Esophagus squamous epithelium (tissue), 5 donors: Measurements from ENCODE around the gene TANGO6. TPM values are rescaled to one million over a fixed set of nuclear protein-coding genes. Genes with fewer than 3 reads are reported as not detected.

Experiments used
- DNase-seq: peaks from one replicate; lab custom pipeline; 2025; lab: John Stamatoyannopoulos, UW
- H3K27ac ChIP-seq, 4 donors: fragments of 200-600 bp; sonication (generic); one replicate each; pipeline ENCODE4 v1.5.1; 2016 to 2019; ENCODE audit warnings: mild to moderate bottlenecking in 1 of 4
- H3K27me3 ChIP-seq, 4 donors: fragments of 200-600 bp; sonication (generic); 1 replicate in 3 of 4; 2 replicates in 1 of 4; pipeline versions ENCODE4 v1.5.1 to v1.6.0; 2017 to 2021; ENCODE audit warnings: antibody characterized with exemption in 1 of 4
- H3K36me3 ChIP-seq, 3 donors: fragments of 200-600 bp; sonication (generic); one replicate each; pipeline ENCODE4 v1.5.1; 2016 to 2019
- H3K4me1 ChIP-seq, 3 donors: fragments of 200-600 bp; sonication (generic); one replicate each; pipeline ENCODE4 v1.5.1; 2017 to 2019
- H3K4me3 ChIP-seq, 4 donors: fragments of 200-600 bp; sonication (generic); 1 replicate in 3 of 4; 2 replicates in 1 of 4; pipeline ENCODE4 v1.5.1; 2016 to 2019; ENCODE audit warnings: mild to moderate bottlenecking in 2 of 4, moderate library complexity in 1 of 4
- H3K9me3 ChIP-seq, 3 donors: fragments of 200-600 bp; sonication (generic); one replicate each; pipeline ENCODE4 v1.5.1; 2016 to 2019
- CTCF ChIP-seq, 6 experiments: fragments of 450-650 bp in 4 of 6; fragments of 200-600 bp in 2 of 6; sonication (generic) in 2 of 6; IDR thresholded peaks; one replicate each; pipeline ENCODE4 v1.5.1; 2016 to 2019; ENCODE audit warnings: antibody characterized with exemption in 6 of 6, mild to moderate bottlenecking in 4 of 6, moderate library complexity in 4 of 6
- POLR2A ChIP-seq, 4 donors: fragments of 450-650 bp; IDR thresholded peaks; one replicate each; pipeline ENCODE4 v1.6.1; 2017; ENCODE audit warnings: antibody characterized with exemption in 4 of 4, mild to moderate bottlenecking in 4 of 4, moderate library complexity in 3 of 4
- WGBS, 2 donors: methylation state at CpG; one replicate each; pipeline ENCODE4 v1.1.5; 2018; 5-methylcytosine and 5-hydroxymethylcytosine counted together
- intact Hi-C: fragments of 100-400 bp; cut with DNase I; formaldehyde crosslinking; loops from one replicate; pipeline ENCODE4 v1.15.0; 2022
- small RNA-seq, 4 donors: library from RNA; depleted of rRNA; stranded (forward); fragments of <200 nt; gene quantifications; one replicate each; pipeline ENCODE3, GENCODE V24; 2016
- total RNA-seq, 4 donors: library from RNA; depleted of rRNA; stranded (reverse); fragments of >200 nt; gene quantifications; one replicate each; pipeline ENCODE4 v1.1.0, GENCODE V29; 2016
- donor health status: DM: yes; HTN: yes; CAD: no.

The TANGO6 gene
- total RNA-seq, 4 donors from 2014 or later: 5.5 to 15.8 (median 10.1) TPM

GRCh38 chr16:69133373-69133954 is 290.1 kb downstream of the TANGO6 start:
- no peaks in the 10 kb centered on the region for H3K27me3 ChIP-seq
- no peak for DNase-seq
- peaks cover 0 to 34% (median 0%) of the 10 kb centered on the region in 3 donors for H3K36me3 ChIP-seq
- peak overlapping the region; percentile 95 to 100 (median 96) for H3K4me3 ChIP-seq
- no peaks in the 10 kb centered on the region for H3K9me3 ChIP-seq
- intact Hi-C loops: no loop called here
- TF ChIP-seq CTCF (IDR thresholded peaks at IDR 0.05): no peak
- TF ChIP-seq POLR2A (IDR thresholded peaks at IDR 0.05): no peak
- H3K27ac ChIP-seq: peak overlapping the region in 2 of 4 donors; percentile 98 to 99
- 7 to 22% methylated on average over 5 of the region's 5 CpGs for WGBS, 2 donors
- H3K4me1 ChIP-seq: peaks cover 15 to 58% (median 20%) of the 10 kb centered on the region in 3 donors

Small RNA genes lying within 50 kb of the gene (small RNA-seq; reads per million reads assigned to genes)
- gene RF00019: 0 reads per million in 4 donors
- 0 reads per million in 4 donors for gene RF00066
- 0 reads per million in 4 donors for gene RNU6-898P

Other genes starting within 250 kb of the TANGO6 start
- gene CDH3, start 198.2 kb upstream of the TANGO6 start, total RNA-seq: 100 to 1,000 TPM in 2 of 4 donors, 10 to 100 TPM in 2; 36.8 to 192 (median 95.0) TPM
- gene CDH1, start 106.2 kb upstream of the TANGO6 start, total RNA-seq: 100 to 1,000 TPM in 3 of 4 donors, 10 to 100 TPM in 1; 72.7 to 302 (median 160) TPM